HepG2 (cell line): Measurements from ENCODE around the gene VPS13D.

ENCODE experiments used
- CBX2 ChIP-seq, 2 experiments: fragments of 200-600 bp in 1 of 2; sonication (generic); formaldehyde crosslinking in 1 of 2; IDR thresholded peaks; 2 replicates each; pipeline versions ENCODE4 v1.7.0 to v1.8.1; 2018 to 2022; ENCODE audit warnings: low read depth in 2 of 2, low read length in 1 of 2, mild to moderate bottlenecking in 1 of 2, missing genetic modification reagents in 1 of 2
- CHCHD3 ChIP-seq: sonication (generic); formaldehyde crosslinking; IDR thresholded peaks from 2 replicates; pipeline ENCODE4 v1.8.0; 2022; ENCODE audit warnings: mild to moderate bottlenecking, missing genetic modification reagents, moderate library complexity
- CTCF ChIP-seq: sonication (generic); formaldehyde crosslinking; IDR thresholded peaks from 2 replicates; pipeline ENCODE4 v1.5.0; 2020; ENCODE audit warnings: mild to moderate bottlenecking, missing genetic modification reagents, moderate library complexity
- DPF2 ChIP-seq: sonication (generic); formaldehyde crosslinking; IDR thresholded peaks from 2 replicates; pipeline ENCODE4 v1.4.0; 2020; ENCODE audit warnings: mild to moderate bottlenecking, low read depth, missing genetic modification reagents, borderline replicate concordance
- FOXM1 ChIP-seq: sonication (generic); formaldehyde crosslinking; IDR thresholded peaks from 2 replicates; pipeline ENCODE4 v1.5.0; 2020; ENCODE audit warnings: missing genetic modification reagents
- HNF4A ChIP-seq: sonication (generic); formaldehyde crosslinking; IDR thresholded peaks from 2 replicates; pipeline ENCODE4 v1.4.0; 2020; ENCODE audit warnings: missing genetic modification reagents
- HNRNPLL ChIP-seq: fragments of 200-400 bp; formaldehyde crosslinking; IDR thresholded peaks from 2 replicates; pipeline ENCODE4 v1.6.1; 2017; ENCODE audit warnings: mild to moderate bottlenecking, low read depth, low read length; ENCODE audit not compliant: poor library complexity, severe bottlenecking
- RXRA ChIP-seq: sonication (generic); formaldehyde crosslinking; IDR thresholded peaks from 2 replicates; pipeline ENCODE4 v1.5.1; 2020; ENCODE audit warnings: missing genetic modification reagents
- ZBTB3 ChIP-seq: sonication (generic); formaldehyde crosslinking; IDR thresholded peaks from 2 replicates; pipeline ENCODE4 v1.4.0; 2020; ENCODE audit warnings: low read depth, mild to moderate bottlenecking, moderate library complexity, missing genetic modification reagents, borderline replicate concordance
- ZNF260 ChIP-seq: sonication (generic); formaldehyde crosslinking; IDR thresholded peaks from 2 replicates; pipeline ENCODE4 v1.4.0; 2020; ENCODE audit warnings: missing genetic modification reagents, low read depth, mild to moderate bottlenecking, borderline replicate concordance
- ZNF580 ChIP-seq: IDR thresholded peaks from 2 replicates; pipeline ENCODE4 v1.6.1; 2016; ENCODE audit warnings: low read depth, borderline replicate concordance
- TF ChIP-seq, protein P1 (sequence below), 2 experiments: fragments of 450-650 bp in 1 of 2; sonication (generic) in 1 of 2; formaldehyde crosslinking in 1 of 2; IDR thresholded peaks; 2 replicates each; pipeline versions ENCODE4 v1.6.1 to v1.8.0; 2016 to 2022; ENCODE audit warnings: antibody characterized with exemption in 1 of 2, mild to moderate bottlenecking in 1 of 2, missing genetic modification reagents in 1 of 2
- TF ChIP-seq, protein P2 (sequence below): sonication (generic); formaldehyde crosslinking; IDR thresholded peaks from 2 replicates; pipeline ENCODE4 v1.4.0; 2020; ENCODE audit warnings: missing genetic modification reagents

DNA sequence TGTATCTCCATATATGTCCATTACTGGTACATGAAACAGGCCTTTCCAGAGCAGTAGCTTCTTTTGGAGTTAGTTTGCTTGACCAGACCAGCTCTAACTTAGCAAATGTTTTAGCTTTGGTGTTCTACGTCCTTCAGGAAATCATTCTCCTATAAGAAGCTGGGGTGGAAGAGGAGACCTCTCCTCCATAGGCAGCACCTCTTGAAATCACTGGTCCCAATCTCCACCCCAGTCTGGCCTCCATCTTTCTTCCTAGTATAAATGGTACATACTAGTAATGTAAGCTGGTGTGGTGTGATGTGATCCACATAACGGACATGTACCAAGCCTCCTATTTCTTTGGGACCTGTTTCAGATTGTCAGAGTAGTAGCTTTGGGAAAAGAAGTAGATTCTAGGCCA, 216.8 kb downstream of the VPS13D start:
- TF ChIP-seq CBX2 (IDR thresholded peaks at IDR 0.05; ENCODE audit: low read depth, low read length) (no peak), CBX2 (CRISPR knock-in tag; IDR thresholded peaks at IDR 0.05; ENCODE audit: low read depth) (no peak), ZNF580 (CRISPR knock-in tag) (no peak), DPF2 (CRISPR knock-in tag) (no peak), CTCF (CRISPR knock-in tag) (no peak), ZBTB3 (CRISPR knock-in tag) (no peak), HNF4A (CRISPR knock-in tag) (no peak), HNRNPLL (no peak), FOXM1 (CRISPR knock-in tag) (no peak), ZNF260 (CRISPR knock-in tag) (no peak), RXRA (CRISPR knock-in tag) (no peak), CHCHD3 (CRISPR knock-in tag) (no peak)
- TF ChIP-seq, protein P1, sequence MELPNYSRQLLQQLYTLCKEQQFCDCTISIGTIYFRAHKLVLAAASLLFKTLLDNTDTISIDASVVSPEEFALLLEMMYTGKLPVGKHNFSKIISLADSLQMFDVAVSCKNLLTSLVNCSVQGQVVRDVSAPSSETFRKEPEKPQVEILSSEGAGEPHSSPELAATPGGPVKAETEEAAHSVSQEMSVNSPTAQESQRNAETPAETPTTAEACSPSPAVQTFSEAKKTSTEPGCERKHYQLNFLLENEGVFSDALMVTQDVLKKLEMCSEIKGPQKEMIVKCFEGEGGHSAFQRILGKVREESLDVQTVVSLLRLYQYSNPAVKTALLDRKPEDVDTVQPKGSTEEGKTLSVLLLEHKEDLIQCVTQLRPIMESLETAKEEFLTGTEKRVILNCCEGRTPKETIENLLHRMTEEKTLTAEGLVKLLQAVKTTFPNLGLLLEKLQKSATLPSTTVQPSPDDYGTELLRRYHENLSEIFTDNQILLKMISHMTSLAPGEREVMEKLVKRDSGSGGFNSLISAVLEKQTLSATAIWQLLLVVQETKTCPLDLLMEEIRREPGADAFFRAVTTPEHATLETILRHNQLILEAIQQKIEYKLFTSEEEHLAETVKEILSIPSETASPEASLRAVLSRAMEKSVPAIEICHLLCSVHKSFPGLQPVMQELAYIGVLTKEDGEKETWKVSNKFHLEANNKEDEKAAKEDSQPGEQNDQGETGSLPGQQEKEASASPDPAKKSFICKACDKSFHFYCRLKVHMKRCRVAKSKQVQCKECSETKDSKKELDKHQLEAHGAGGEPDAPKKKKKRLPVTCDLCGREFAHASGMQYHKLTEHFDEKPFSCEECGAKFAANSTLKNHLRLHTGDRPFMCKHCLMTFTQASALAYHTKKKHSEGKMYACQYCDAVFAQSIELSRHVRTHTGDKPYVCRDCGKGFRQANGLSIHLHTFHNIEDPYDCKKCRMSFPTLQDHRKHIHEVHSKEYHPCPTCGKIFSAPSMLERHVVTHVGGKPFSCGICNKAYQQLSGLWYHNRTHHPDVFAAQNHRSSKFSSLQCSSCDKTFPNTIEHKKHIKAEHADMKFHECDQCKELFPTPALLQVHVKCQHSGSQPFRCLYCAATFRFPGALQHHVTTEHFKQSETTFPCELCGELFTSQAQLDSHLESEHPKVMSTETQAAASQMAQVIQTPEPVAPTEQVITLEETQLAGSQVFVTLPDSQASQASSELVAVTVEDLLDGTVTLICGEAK (IDR thresholded peaks at IDR 0.05) = no peak
- TF ChIP-seq, protein P1 (CRISPR knock-in tag; IDR thresholded peaks at IDR 0.05) = no peak
- TF ChIP-seq, protein P2, sequence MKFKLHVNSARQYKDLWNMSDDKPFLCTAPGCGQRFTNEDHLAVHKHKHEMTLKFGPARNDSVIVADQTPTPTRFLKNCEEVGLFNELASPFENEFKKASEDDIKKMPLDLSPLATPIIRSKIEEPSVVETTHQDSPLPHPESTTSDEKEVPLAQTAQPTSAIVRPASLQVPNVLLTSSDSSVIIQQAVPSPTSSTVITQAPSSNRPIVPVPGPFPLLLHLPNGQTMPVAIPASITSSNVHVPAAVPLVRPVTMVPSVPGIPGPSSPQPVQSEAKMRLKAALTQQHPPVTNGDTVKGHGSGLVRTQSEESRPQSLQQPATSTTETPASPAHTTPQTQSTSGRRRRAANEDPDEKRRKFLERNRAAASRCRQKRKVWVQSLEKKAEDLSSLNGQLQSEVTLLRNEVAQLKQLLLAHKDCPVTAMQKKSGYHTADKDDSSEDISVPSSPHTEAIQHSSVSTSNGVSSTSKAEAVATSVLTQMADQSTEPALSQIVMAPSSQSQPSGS (CRISPR knock-in tag) = no peak
